ENCODE data around the gene TAF1.
"Not testable (repeated sequence)": the region's sequence is repeated elsewhere in the genome, so short reads cannot be mapped to it uniquely, and the experiment has no call there.

Gene TAF1

DNA sequence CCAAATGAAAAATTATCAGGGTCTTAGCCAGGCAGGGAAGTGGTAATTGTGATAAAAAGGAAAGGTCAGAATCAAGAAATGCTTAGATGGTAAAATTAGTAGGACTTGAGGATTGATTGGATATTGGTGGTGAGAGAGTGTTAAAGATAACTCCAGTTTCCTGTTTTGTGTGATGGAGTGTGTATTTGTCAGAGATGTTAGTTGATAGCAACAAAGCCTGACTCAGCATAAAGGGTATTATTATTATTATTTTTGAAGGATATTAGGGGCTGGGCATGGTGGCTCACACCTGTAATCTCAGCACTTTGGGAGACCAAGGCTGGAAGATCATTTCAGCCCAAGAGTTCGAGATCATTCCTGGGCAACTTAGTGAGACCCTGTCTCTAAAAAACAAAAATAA is 143.1 kb downstream of the TAF1 start:
- no peak for DNase-seq

GRCh38 chrX:71510161-71510560 is 144.0 kb downstream of the TAF1 start:
- DNase-seq: no peak

DNA sequence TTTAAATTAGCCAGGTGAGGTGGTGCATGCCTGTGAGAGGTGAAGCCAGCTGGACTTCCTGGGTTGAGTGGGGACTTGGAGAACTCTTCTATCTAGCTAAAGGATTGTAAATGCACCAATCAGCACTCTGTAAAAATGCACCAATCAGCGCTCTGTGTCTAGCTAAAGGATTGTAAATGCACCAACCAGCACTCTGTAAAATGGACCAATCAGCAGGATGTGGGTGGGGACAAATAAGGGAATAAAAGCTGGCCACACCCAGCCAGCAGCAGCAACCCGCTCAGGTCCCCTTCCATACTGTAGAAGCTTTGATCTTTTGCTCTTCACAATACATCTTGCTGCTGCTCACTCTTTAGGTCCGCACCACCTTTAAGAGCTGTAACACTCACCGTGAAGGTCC is 147.6 kb downstream of the TAF1 start:
- DNase-seq: not testable (repeated sequence)

- peak; percentile 16 for DNase-seq
These were observed 148.3 kb downstream of the TAF1 start for GRCh38 chrX:71514367-71515037.

- no peak for DNase-seq
These were observed 148.9 kb downstream of the TAF1 start for GRCh38 chrX:71515038-71515396.
